ENCODE data around the gene CACNG1.

DNA sequence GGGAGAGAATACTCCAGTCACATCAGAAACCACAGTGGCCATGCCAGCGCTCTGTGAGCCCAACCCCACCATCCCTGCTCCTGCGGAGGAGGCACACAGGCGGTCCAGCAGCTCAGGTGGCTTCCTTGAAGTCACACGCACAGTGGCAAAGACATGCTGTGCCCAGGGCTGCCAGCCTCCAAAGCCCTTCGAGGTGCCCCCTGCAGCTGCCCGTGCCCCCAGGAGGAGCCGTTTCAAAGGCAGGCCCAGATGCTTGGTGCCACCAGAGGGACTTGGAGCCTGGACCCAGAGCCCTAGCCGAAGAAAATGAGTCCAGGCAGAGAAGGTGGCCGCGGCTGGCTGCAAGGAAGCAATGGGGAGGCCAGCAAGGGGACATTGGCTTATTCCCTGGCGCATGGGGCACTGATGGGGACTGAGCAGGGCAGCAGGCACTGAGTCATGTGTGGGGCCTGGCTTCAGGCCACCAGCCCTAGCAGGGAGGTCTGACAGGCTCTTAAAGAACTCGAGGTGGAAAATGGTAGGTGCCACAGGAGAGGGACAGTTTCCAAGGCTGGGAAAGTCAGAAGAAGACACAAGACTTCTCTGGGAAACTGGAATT lies 17.2 kb upstream of the CACNG1 start:
- TF ChIP-seq YY1 (IDR thresholded peaks at IDR 0.05) (no peak), REST (IDR thresholded peaks at IDR 0.05) (no peak), SP1 (IDR thresholded peaks at IDR 0.05) (no peak), GABPA (IDR thresholded peaks at IDR 0.05 in 1 of 2, conservative IDR thresholded peaks at IDR 0.05 in 1 of 2) (no peak), RAD21 (IDR thresholded peaks at IDR 0.05) (no peak)
- TF ChIP-seq, protein P1, sequence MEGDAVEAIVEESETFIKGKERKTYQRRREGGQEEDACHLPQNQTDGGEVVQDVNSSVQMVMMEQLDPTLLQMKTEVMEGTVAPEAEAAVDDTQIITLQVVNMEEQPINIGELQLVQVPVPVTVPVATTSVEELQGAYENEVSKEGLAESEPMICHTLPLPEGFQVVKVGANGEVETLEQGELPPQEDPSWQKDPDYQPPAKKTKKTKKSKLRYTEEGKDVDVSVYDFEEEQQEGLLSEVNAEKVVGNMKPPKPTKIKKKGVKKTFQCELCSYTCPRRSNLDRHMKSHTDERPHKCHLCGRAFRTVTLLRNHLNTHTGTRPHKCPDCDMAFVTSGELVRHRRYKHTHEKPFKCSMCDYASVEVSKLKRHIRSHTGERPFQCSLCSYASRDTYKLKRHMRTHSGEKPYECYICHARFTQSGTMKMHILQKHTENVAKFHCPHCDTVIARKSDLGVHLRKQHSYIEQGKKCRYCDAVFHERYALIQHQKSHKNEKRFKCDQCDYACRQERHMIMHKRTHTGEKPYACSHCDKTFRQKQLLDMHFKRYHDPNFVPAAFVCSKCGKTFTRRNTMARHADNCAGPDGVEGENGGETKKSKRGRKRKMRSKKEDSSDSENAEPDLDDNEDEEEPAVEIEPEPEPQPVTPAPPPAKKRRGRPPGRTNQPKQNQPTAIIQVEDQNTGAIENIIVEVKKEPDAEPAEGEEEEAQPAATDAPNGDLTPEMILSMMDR (IDR thresholded peaks at IDR 0.05; ENCODE audit: low read depth, low read length, missing input control), result no peak
- TF ChIP-seq, protein P2, sequence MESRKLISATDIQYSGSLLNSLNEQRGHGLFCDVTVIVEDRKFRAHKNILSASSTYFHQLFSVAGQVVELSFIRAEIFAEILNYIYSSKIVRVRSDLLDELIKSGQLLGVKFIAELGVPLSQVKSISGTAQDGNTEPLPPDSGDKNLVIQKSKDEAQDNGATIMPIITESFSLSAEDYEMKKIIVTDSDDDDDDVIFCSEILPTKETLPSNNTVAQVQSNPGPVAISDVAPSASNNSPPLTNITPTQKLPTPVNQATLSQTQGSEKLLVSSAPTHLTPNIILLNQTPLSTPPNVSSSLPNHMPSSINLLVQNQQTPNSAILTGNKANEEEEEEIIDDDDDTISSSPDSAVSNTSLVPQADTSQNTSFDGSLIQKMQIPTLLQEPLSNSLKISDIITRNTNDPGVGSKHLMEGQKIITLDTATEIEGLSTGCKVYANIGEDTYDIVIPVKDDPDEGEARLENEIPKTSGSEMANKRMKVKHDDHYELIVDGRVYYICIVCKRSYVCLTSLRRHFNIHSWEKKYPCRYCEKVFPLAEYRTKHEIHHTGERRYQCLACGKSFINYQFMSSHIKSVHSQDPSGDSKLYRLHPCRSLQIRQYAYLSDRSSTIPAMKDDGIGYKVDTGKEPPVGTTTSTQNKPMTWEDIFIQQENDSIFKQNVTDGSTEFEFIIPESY (IDR thresholded peaks at IDR 0.05), result no peak
- TF ChIP-seq, protein P3, sequence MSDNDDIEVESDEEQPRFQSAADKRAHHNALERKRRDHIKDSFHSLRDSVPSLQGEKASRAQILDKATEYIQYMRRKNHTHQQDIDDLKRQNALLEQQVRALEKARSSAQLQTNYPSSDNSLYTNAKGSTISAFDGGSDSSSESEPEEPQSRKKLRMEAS (IDR thresholded peaks at IDR 0.05), result no peak

Data from liver (tissue), 3 donors.